GM12891 (cell line): ENCODE data around the gene DIS3L2.

Source experiments
- POLR2A ChIP-seq: IDR thresholded peaks from 2 replicates; pipeline ENCODE4 v1.6.1; 2011; ENCODE audit warnings: low read depth, low read length, control low read depth
- POLR2AphosphoS5 ChIP-seq: IDR thresholded peaks from 2 replicates; pipeline ENCODE4 v1.6.1; 2011; ENCODE audit warnings: low read depth, low read length, control low read depth
- TAF1 ChIP-seq: IDR thresholded peaks from 2 replicates; pipeline ENCODE4 v1.6.1; 2011; ENCODE audit warnings: low read depth, low read length, control low read depth

DNA sequence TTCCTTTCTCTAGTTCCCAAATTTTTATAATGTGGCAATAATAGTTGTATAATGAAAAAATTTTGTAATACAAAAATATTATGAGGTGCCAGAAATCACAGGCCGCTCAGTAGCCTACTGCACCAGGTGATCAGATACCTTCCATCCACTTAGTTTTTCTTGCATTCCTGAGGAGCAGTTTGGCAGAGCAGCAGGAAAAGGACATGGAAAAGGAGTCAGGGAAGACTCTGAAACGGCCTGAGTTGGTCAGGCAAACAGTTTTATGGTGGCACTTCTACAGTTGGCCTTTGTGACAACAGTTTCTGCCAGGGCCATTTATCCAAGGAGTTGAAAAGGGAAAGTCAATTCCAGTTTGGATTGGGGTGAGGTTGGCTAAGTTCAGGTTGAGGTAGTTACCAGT lies 251.7 kb downstream of the DIS3L2 start:
- TF ChIP-seq POLR2AphosphoS5 (no peak), POLR2A (no peak), TAF1 (no peak)
